Loucy (cell line): ENCODE measurements around the gene SOX14.

Experiments
- H2AFZ ChIP-seq: fragments of 200-600 bp; sonication (generic); 2 replicates; pipeline ENCODE4 v1.6.0; 2016; ENCODE audit warnings: antibody characterized with exemption, mild to moderate bottlenecking, low read length, moderate library complexity
- H3F3A ChIP-seq: fragments of 200-600 bp; 2 replicates; pipeline ENCODE4 v1.6.0; 2016; ENCODE audit warnings: antibody characterized with exemption, low read depth, mild to moderate bottlenecking
- H3K27me3 ChIP-seq: fragments of 200-600 bp; sonication (generic); 2 replicates; pipeline ENCODE4 v1.6.1; 2014; ENCODE audit warnings: low read length, mild to moderate bottlenecking; ENCODE audit not compliant: insufficient read depth, poor library complexity, severe bottlenecking
- H3K36me3 ChIP-seq: fragments of 200-600 bp; sonication (generic); 2 replicates; pipeline ENCODE4 v1.6.1; 2016; ENCODE audit warnings: low read length; ENCODE audit not compliant: insufficient read depth
- H3K4me1 ChIP-seq: fragments of 200-600 bp; sonication (generic); 2 replicates; pipeline ENCODE4 v1.5.1; 2014; ENCODE audit warnings: low read length, mild to moderate bottlenecking; ENCODE audit not compliant: insufficient read depth, poor library complexity, severe bottlenecking
- H3K4me2 ChIP-seq: fragments of 200-600 bp; sonication (generic); 2 replicates; pipeline ENCODE4 v1.6.0; 2014; ENCODE audit warnings: antibody characterized with exemption, low read length, low read depth, mild to moderate bottlenecking; ENCODE audit not compliant: poor library complexity, severe bottlenecking
- H3K4me3 ChIP-seq: fragments of 200-600 bp; sonication (generic); 2 replicates; pipeline ENCODE4 v1.5.1; 2014; ENCODE audit warnings: low read length, mild to moderate bottlenecking, mixed read lengths; ENCODE audit not compliant: poor library complexity, severe bottlenecking
- H3K79me2 ChIP-seq: fragments of 200-600 bp; sonication (generic); 2 replicates; pipeline ENCODE4 v1.6.1; 2014; ENCODE audit warnings: low read length; ENCODE audit not compliant: insufficient read depth
- H3K9ac ChIP-seq: fragments of 200-600 bp; sonication (generic); 2 replicates; pipeline ENCODE4 v1.6.0; 2014; ENCODE audit warnings: mild to moderate bottlenecking, low read depth, low read length, moderate library complexity; ENCODE audit not compliant: poor library complexity, severe bottlenecking
- H3K9me2 ChIP-seq: fragments of 200-600 bp; sonication (generic); replicated peaks from 2 replicates; pipeline ENCODE4 v1.6.1; 2016; ENCODE audit warnings: low read depth, low read length, mixed read lengths
- H3K9me3 ChIP-seq: fragments of 200-600 bp; sonication (generic); 2 replicates; pipeline ENCODE4 v1.6.1; 2014; ENCODE audit warnings: mild to moderate bottlenecking, antibody characterized with exemption, low read length, low read depth; ENCODE audit not compliant: insufficient read depth
- H4K20me1 ChIP-seq: fragments of 200-600 bp; sonication (generic); 2 replicates; pipeline ENCODE4 v1.6.0; 2014; ENCODE audit warnings: antibody characterized with exemption, low read length, mild to moderate bottlenecking; ENCODE audit not compliant: insufficient read depth, poor library complexity, severe bottlenecking
- CTCF ChIP-seq: fragments of 200-600 bp; sonication (generic); conservative IDR thresholded peaks from 2 replicates; pipeline ENCODE4 v1.5.1; 2014; ENCODE audit warnings: mild to moderate bottlenecking, antibody characterized with exemption, low read length
- EZH2phosphoT487 ChIP-seq: fragments of 200-600 bp; IDR thresholded peaks from 2 replicates; pipeline ENCODE4 v1.6.1; 2018; ENCODE audit warnings: antibody characterized with exemption, mild to moderate bottlenecking, moderate library complexity, borderline replicate concordance

SOX14 gene

GRCh38 chr3:137770835-137771399 is 6.8 kb downstream of the SOX14 start:
- Histone ChIP-seq H3K4me2 (no peak overlapping the region), H3K9me2 (no peaks in the 10 kb centered on the region), H3K79me2 (no peaks in the 10 kb centered on the region), H3K9ac (no peak overlapping the region), H3K4me3 (no peak overlapping the region), H3K36me3 (no peaks in the 10 kb centered on the region), H3F3A (no peaks in the 10 kb centered on the region), H3K4me1 (no peaks in the 10 kb centered on the region), H4K20me1 (no peaks in the 10 kb centered on the region), H3K9me3 (no peaks in the 10 kb centered on the region), H3K27me3 (no peaks in the 10 kb centered on the region), H2AFZ (no peak overlapping the region)
- TF ChIP-seq CTCF (no peak), EZH2phosphoT487 (no peak)

GRCh38 chr3:137771401-137772213 is 7.5 kb downstream of the SOX14 start:
- Histone ChIP-seq H3K9me3 (no peaks in the 10 kb centered on the region), H3K36me3 (no peaks in the 10 kb centered on the region), H3K27me3 (no peaks in the 10 kb centered on the region), H3K79me2 (no peaks in the 10 kb centered on the region), H4K20me1 (no peaks in the 10 kb centered on the region), H3K4me1 (no peaks in the 10 kb centered on the region), H3K4me3 (no peak overlapping the region), H3K9ac (no peak overlapping the region), H3K4me2 (no peak overlapping the region), H2AFZ (no peak overlapping the region), H3F3A (no peaks in the 10 kb centered on the region), H3K9me2 (no peaks in the 10 kb centered on the region)
- TF ChIP-seq EZH2phosphoT487: no peak
- TF ChIP-seq CTCF: no peak

- Histone ChIP-seq H4K20me1 (no peaks in the 10 kb centered on the region), H3K4me1 (no peaks in the 10 kb centered on the region), H3K4me3 (no peak overlapping the region), H3K36me3 (no peaks in the 10 kb centered on the region), H3K9me3 (no peaks in the 10 kb centered on the region), H2AFZ (no peak overlapping the region), H3K9ac (no peak overlapping the region), H3K27me3 (no peaks in the 10 kb centered on the region), H3K79me2 (no peaks in the 10 kb centered on the region), H3F3A (no peaks in the 10 kb centered on the region), H3K4me2 (no peak overlapping the region), H3K9me2 (no peaks in the 10 kb centered on the region)
- TF ChIP-seq EZH2phosphoT487 (no peak), CTCF (no peak)
These were observed 8.3 kb downstream of the SOX14 start for GRCh38 chr3:137772214-137772955.
